ENCODE data around the gene METTL21C.

METTL21C gene

GRCh38 chr13:102697264-102697663, 2.4 kb upstream of the METTL21C start:
- no peak for DNase-seq

- DNase-seq, result no peak
Measured at GRCh38 chr13:102696465-102696864, 1.6 kb upstream of the METTL21C start.

GRCh38 chr13:102693776-102694175, 1.1 kb downstream of the METTL21C start:
- DNase-seq, result no peak

GRCh38 chr13:102693250-102693649, 1.6 kb downstream of the METTL21C start:
- no peak for DNase-seq

- no peak for DNase-seq
Measured at GRCh38 chr13:102692491-102692826, 2.4 kb downstream of the METTL21C start.

GRCh38 chr13:102690883-102691282, 4.0 kb downstream of the METTL21C start:
- DNase-seq, result no peak

- DNase-seq, result no peak
Measured at GRCh38 chr13:102688306-102688973, 6.4 kb downstream of the METTL21C start.

GRCh38 chr13:102687520-102687919, 7.3 kb downstream of the METTL21C start:
- DNase-seq, result no peak

GRCh38 chr13:102686024-102686423, 8.8 kb downstream of the METTL21C start:
- DNase-seq, result no peak

GRCh38 chr13:102683637-102684036, 11.2 kb downstream of the METTL21C start:
- no peak for DNase-seq

- DNase-seq, result no peak
Measured at GRCh38 chr13:102682727-102683126, 12.1 kb downstream of the METTL21C start.

GRCh38 chr13:102682211-102682610, 12.6 kb downstream of the METTL21C start:
- DNase-seq, result no peak

- DNase-seq, result no peak
Measured at GRCh38 chr13:102680842-102681740, 13.8 kb downstream of the METTL21C start.

GRCh38 chr13:102680133-102680717, 14.6 kb downstream of the METTL21C start:
- no peak for DNase-seq

- no peak for DNase-seq
Measured at GRCh38 chr13:102679449-102680132, 15.3 kb downstream of the METTL21C start.

GRCh38 chr13:102678339-102679107, 16.3 kb downstream of the METTL21C start:
- DNase-seq, result no peak

GRCh38 chr13:102677122-102677521, 17.7 kb downstream of the METTL21C start:
- DNase-seq, result no peak

- DNase-seq, result no peak
Measured at GRCh38 chr13:102675115-102675514, 19.7 kb downstream of the METTL21C start.

- DNase-seq, result no peak
Measured at GRCh38 chr13:102670130-102670529, 24.7 kb downstream of the METTL21C start.

- DNase-seq, result no peak
Measured at GRCh38 chr13:102667911-102668310, 26.9 kb downstream of the METTL21C start.

GRCh38 chr13:102667023-102667422, 27.8 kb downstream of the METTL21C start:
- no peak for DNase-seq

- no peak for DNase-seq
Measured at GRCh38 chr13:102659168-102659713, 35.6 kb downstream of the METTL21C start.
